Hepatocyte (in vitro differentiated cells): ENCODE results near the gene FGR. TPM values are rescaled to one million over a fixed set of nuclear protein-coding genes. Genes with fewer than 3 reads are reported as not detected.

Experiments used
- DNase-seq: peaks from one replicate; pipeline ENCODE4 v3.0.0-alpha.2; 2016; ENCODE audit warnings: low spot score
- H2AFZ ChIP-seq: fragments of 200-600 bp; sonication (generic); 2 replicates; pipeline ENCODE4 v1.6.0; 2016; ENCODE audit warnings: antibody characterized with exemption, mild to moderate bottlenecking
- H3K27ac ChIP-seq: fragments of 200-600 bp; sonication (generic); 2 replicates; pipeline ENCODE4 v1.5.1; 2016; ENCODE audit warnings: mild to moderate bottlenecking
- H3K27me3 ChIP-seq: fragments of 200-600 bp; sonication (generic); 2 replicates; pipeline ENCODE4 v1.6.1; 2016
- H3K36me3 ChIP-seq: fragments of 200-600 bp; sonication (generic); replicated peaks from 2 replicates; pipeline ENCODE4 v1.5.1; 2016; ENCODE audit warnings: low read depth; ENCODE audit not compliant: insufficient read depth
- H3K4me1 ChIP-seq: fragments of 200-600 bp; sonication (generic); 2 replicates; pipeline ENCODE4 v1.5.1; 2016; ENCODE audit warnings: mild to moderate bottlenecking, moderate library complexity; ENCODE audit not compliant: insufficient read depth
- H3K4me2 ChIP-seq: fragments of 200-600 bp; sonication (generic); 2 replicates; pipeline ENCODE4 v1.6.0; 2016
- H3K4me3 ChIP-seq: fragments of 200-600 bp; sonication (generic); 2 replicates; pipeline ENCODE4 v1.5.1; 2016; ENCODE audit warnings: mild to moderate bottlenecking
- H3K79me2 ChIP-seq: fragments of 200-600 bp; sonication (generic); 2 replicates; pipeline ENCODE4 v1.6.0; 2017; ENCODE audit warnings: mild to moderate bottlenecking
- H3K9me2 ChIP-seq: fragments of 200-600 bp; sonication (generic); replicated peaks from 2 replicates; pipeline ENCODE4 v1.6.0; 2017; ENCODE audit warnings: mild to moderate bottlenecking; ENCODE audit not compliant: insufficient read depth
- H3K9me3 ChIP-seq: fragments of 200-600 bp; sonication (generic); 2 replicates; pipeline ENCODE4 v1.5.1; 2016; ENCODE audit warnings: low read depth, mild to moderate bottlenecking
- H4K20me1 ChIP-seq: fragments of 200-600 bp; sonication (generic); 2 replicates; pipeline ENCODE4 v1.6.0; 2016; ENCODE audit warnings: mild to moderate bottlenecking; ENCODE audit not compliant: insufficient read depth, poor library complexity, severe bottlenecking
- CTCF ChIP-seq: fragments of 200-600 bp; sonication (generic); IDR thresholded peaks from 2 replicates; pipeline ENCODE4 v1.5.1; 2016; ENCODE audit warnings: antibody characterized with exemption, mild to moderate bottlenecking; ENCODE audit not compliant: poor library complexity
- EZH2 ChIP-seq: fragments of 200-600 bp; sonication (generic); IDR thresholded peaks from 2 replicates; pipeline ENCODE4 v1.6.1; 2016; ENCODE audit warnings: antibody characterized with exemption, mild to moderate bottlenecking, borderline replicate concordance
- EZH2phosphoT487 ChIP-seq: fragments of 200-600 bp; sonication (generic); IDR thresholded peaks from one replicate; pipeline ENCODE4 v1.6.1; 2018; ENCODE audit warnings: antibody characterized with exemption, mild to moderate bottlenecking, low read depth, moderate library complexity; ENCODE audit not compliant: unreplicated experiment, severe bottlenecking
- WGBS: methylation state at CpG from one replicate; pipeline ENCODE4 v1.1.6; 2016; ENCODE audit warnings: low lambda C conversion rate; ENCODE audit errors: missing lambda C conversion rate; 5-methylcytosine and 5-hydroxymethylcytosine counted together
- polyA plus RNA-seq: library from polyadenylated mRNA; unstranded; fragments of >200 nt; fragmentation: Nextera tagmentation; extraction: Ambion mirVana; gene quantifications from 2 replicates; pipeline ENCODE4 v1.2.1, GENCODE V29; 2016
- total RNA-seq: library from RNA; depleted of rRNA; stranded (reverse); fragments of >200 nt; gene quantifications from 2 replicates; pipeline ENCODE4 v1.2.3, GENCODE V29; 2014

The FGR gene
- total and polyA plus RNA-seq, 2 experiments from 2014 or later: 0.28 to 0.73 TPM

DNA sequence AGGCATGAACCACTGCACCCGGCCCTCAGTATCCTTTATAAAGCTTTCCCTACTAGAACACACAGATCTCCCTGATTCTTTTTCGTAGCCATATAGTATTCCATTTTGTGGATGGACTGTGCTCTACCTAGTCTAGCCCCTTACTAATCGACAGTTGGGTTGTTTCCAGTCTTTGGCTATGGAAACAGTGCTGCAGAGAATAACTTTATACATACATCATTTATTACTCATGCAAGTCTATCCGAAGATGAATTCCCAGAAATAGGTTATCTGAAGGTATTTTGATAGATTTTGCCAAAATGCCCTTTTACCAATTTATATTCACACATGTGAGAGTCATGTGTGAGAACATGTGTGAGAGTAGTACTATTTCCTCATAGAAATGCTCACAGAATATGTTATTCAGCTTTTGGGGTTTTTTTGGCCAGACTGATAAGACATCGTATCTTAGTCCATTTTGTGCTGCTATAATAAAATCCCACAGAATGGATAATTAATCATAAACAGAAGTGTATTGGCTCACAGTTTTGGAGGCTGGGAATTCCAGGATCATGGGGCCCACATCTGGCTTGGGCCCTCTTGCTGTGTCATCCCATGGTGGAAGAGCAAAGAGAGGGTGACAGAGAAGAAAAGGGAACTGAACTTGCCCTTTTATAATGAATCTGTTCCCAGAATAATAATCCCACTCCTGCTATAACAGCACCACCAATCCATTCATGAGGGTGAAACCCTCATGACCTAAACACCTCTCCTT is 17.3 kb upstream of the FGR start:
- Histone ChIP-seq H3K9me3 (no peaks in the 10 kb centered on the region), H3K27ac (no peak overlapping the region), H3K4me3 (no peak overlapping the region), H2AFZ (no peak overlapping the region), H3K27me3 (no peaks in the 10 kb centered on the region), H3K79me2 (no peaks in the 10 kb centered on the region), H3K4me1 (peaks cover 9% of the 10 kb centered on the region), H3K9me2 (no peaks in the 10 kb centered on the region), H3K36me3 (no peaks in the 10 kb centered on the region), H4K20me1 (no peaks in the 10 kb centered on the region), H3K4me2 (no peak overlapping the region)
- TF ChIP-seq EZH2 (no peak), CTCF (no peak), EZH2phosphoT487 (no peak)
- WGBS: 99% methylated on average over 5 of the region's 5 CpGs
- no peak for DNase-seq

DNA sequence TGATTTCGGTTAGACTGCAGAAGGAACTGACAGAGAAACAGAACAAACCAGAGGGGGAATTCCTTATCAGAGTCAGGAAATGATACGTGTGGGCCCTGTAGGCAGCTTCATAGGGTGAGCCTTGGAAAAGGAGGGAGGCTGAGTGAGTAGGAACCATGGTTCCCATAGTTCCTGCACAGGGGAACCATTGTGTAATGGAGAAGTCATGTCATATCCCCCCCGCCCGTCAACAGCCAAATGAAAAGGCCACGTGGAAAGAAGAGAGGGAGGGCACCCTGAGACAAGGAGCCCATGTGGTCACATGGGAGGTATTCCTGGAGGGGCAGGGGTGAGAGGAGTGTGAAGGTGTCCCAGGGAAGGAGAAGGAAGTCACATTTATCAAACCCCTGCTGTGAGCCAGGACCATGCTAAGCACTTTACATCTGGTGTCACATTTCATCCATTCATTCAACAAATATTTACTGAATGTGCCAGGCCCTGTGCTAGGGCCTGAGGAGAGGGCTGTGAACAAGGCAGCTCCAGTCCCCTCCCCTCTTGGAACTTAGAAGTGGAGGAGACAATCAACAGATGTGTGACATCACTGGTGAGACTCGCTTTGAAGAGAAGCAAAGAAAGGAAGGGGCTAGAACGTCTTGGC is 15.7 kb upstream of the FGR start:
- DNase-seq: peak; percentile 39
- Histone ChIP-seq H3K27ac (no peak overlapping the region), H3K27me3 (no peaks in the 10 kb centered on the region), H3K4me3 (no peak overlapping the region), H3K36me3 (no peaks in the 10 kb centered on the region), H3K79me2 (no peaks in the 10 kb centered on the region), H3K4me2 (no peak overlapping the region), H2AFZ (peak overlapping the region; percentile 9), H3K9me2 (no peaks in the 10 kb centered on the region), H3K9me3 (no peaks in the 10 kb centered on the region), H3K4me1 (peaks cover 9% of the 10 kb centered on the region), H4K20me1 (no peaks in the 10 kb centered on the region)
- WGBS: 41% methylated on average over 7 of the region's 7 CpGs
- TF ChIP-seq CTCF (no peak), EZH2 (no peak), EZH2phosphoT487 (no peak)

- no peak overlapping the region for H3K4me2 ChIP-seq
- no peaks in the 10 kb centered on the region for H3K9me2 ChIP-seq
- H3K36me3 ChIP-seq: no peaks in the 10 kb centered on the region
- peaks cover 9% of the 10 kb centered on the region for H3K4me1 ChIP-seq
- no peaks in the 10 kb centered on the region for H4K20me1 ChIP-seq
- no peaks in the 10 kb centered on the region for H3K27me3 ChIP-seq
- TF ChIP-seq EZH2: no peak
- TF ChIP-seq CTCF: no peak
- TF ChIP-seq EZH2phosphoT487: no peak
- no peaks in the 10 kb centered on the region for H3K79me2 ChIP-seq
- no peaks in the 10 kb centered on the region for H3K9me3 ChIP-seq
- no peak overlapping the region for H3K4me3 ChIP-seq
- H2AFZ ChIP-seq: no peak overlapping the region
- H3K27ac ChIP-seq: no peak overlapping the region
- no peak for DNase-seq
- 73% methylated on average over 1 of the region's 1 CpG for WGBS
Measured at GRCh38 chr1:27650171-27650538, 15.2 kb upstream of the FGR start.
